Activated CD4-positive, alpha-beta T cell treated with anti-CD3 and anti-CD28 coated beads for 36 hours (primary cell): ENCODE measurements around the gene URGCP. TPM values are rescaled to one million over a fixed set of nuclear protein-coding genes. Genes with fewer than 3 reads are reported as not detected.
"Not testable (repeated sequence)": the region's sequence is repeated elsewhere in the genome, so short reads cannot be mapped to it uniquely, and the experiment has no call there.

ENCODE experiments used
- ATAC-seq: fragments of 200-7000 bp; cut with Tn5 transposase; one replicate; pipeline ENCODE4 v1.10.0; 2021; ENCODE audit warnings: mild to moderate bottlenecking, moderate library complexity
- CTCF ChIA-PET: fragments of 350-600 bp; sonication (Branson Sonifier 250); formaldehyde crosslinking; loops from one replicate; lab custom pipeline; 2021; ENCODE audit warnings: antibody characterized with exemption; lab: Charles Lee
- POLR2A ChIA-PET: fragments of 350-600 bp; sonication (Branson Sonifier 250); formaldehyde crosslinking; loops from one replicate; lab custom pipeline; 2021; ENCODE audit warnings: antibody characterized with exemption, inconsistent platforms; lab: Charles Lee
- DNase-seq: peaks from one replicate; pipeline ENCODE4 v3.0.0-alpha.2; 2020
- H3K27ac Mint-ChIP-seq: one replicate; pipeline ENCODE4 v1.8.0; 2021; ENCODE audit warnings: mixed read lengths
- H3K27me3 Mint-ChIP-seq: one replicate; pipeline ENCODE4 v1.8.0; 2021; ENCODE audit warnings: mixed read lengths
- H3K36me3 Mint-ChIP-seq: one replicate; pipeline ENCODE4 v1.8.0; 2021; ENCODE audit warnings: low read depth, mixed read lengths
- H3K4me1 Mint-ChIP-seq: one replicate; pipeline ENCODE4 v1.8.0; 2021; ENCODE audit warnings: mixed read lengths
- H3K4me3 Mint-ChIP-seq: one replicate; pipeline ENCODE4 v1.8.0; 2021; ENCODE audit warnings: mild to moderate bottlenecking, moderate library complexity, mixed read lengths
- H3K9me3 Mint-ChIP-seq: one replicate; pipeline ENCODE4 v1.8.0; 2021; ENCODE audit warnings: low read depth, mixed read lengths
- intact Hi-C, 2 experiments: fragments of 100-400 bp; cut with DNase I in 1 of 2; cut with micrococcal nuclease in 1 of 2; formaldehyde crosslinking; loops; one replicate each; pipeline versions ENCODE4 v1.14.2 to v1.15.1; 2022 to 2024; cut with DNase I, micrococcal nuclease
- total RNA-seq, 2 experiments: library from RNA; stranded (reverse); gene quantifications; one replicate each; pipeline ENCODE4 v1.2.3, GENCODE V29; 2021

Gene URGCP
- total RNA-seq, 2 experiments from 2014 or later, result 22.2 to 23.0 TPM

DNA sequence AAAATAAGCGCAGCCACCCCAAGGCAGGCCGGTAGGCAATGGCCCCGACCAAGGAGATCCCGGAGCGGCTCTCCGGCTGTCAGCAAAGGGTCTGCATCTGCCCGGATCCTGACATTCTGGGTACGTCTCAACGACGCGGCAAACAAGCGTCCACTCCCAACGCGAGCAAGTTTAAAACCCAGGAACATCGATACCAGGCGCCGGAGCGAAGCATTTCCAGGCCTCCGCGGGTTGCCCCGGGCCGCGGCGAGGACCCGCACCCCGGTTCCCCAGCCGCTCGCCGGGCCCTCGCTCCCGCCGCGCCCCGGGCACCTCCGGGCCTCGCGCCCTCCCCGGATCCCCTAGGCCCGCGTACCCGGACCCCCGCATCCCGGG is 453 bp downstream of the URGCP start:
- ChIA-PET CTCF (no interaction called here), POLR2A (no interaction called here)
- ATAC-seq (peak; percentile 30), DNase-seq (peak; percentile 49)
- H3K36me3 Mint-ChIP-seq, result peaks cover 4% of the 10 kb centered on the region
- peak overlapping the region; percentile 89 for H3K4me3 Mint-ChIP-seq
- intact Hi-C loops, result loop anchor here (1.0 to 5.0 kb wide), 4 partner anchors 20 to 176 kb away; partner anchors contain the start of genes MRPS24 (in 2 of the 2), POLM (in 1 of the 2) and UBE2D4 (in 1 of the 2)
- H3K4me1 Mint-ChIP-seq, result peaks cover 33% of the 10 kb centered on the region
- no peaks in the 10 kb centered on the region for H3K27me3 Mint-ChIP-seq
- H3K9me3 Mint-ChIP-seq, result no peaks in the 10 kb centered on the region
- peak overlapping the region; percentile 96 for H3K27ac Mint-ChIP-seq

DNA sequence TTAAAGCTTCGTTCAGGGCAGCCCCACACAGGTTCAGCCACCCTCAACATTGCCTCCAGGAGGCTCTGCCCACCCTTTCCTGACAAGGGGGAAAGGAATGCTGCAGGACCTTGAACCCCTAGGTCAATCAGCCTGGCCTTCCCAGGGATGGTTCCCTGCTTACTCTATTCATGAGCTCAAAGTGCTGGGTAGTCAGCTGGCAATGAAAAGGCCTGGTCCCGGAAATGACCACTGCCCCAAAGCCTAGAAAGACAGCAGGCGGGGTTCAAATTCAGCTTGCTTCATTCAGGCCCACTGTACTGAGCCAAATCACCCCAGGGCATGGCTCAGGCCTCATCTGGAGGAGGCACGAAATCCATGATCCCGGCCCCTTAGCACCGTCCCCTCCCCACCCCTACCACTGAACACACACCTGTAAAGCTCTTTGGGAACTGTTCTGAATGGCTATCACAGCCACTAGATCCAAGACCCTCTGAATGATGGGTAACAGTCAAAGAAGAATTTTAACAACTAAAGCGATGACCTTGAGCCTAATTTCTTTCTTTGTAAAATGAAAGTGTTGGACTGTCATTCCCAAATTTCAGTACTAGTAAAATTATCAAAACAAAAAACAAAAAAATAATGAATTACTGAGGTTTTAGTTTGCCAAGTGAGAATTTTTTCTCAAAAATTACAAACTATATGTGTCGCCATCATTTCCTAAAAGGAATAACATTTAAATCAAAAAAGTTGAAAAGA is 1.0 kb downstream of the URGCP start:
- Mint-ChIP-seq H3K36me3 (peaks cover 2% of the 10 kb centered on the region), H3K27me3 (no peaks in the 10 kb centered on the region), H3K9me3 (no peaks in the 10 kb centered on the region), H3K4me3 (peak overlapping the region; percentile 89), H3K27ac (peak overlapping the region; percentile 96), H3K4me1 (peaks cover 33% of the 10 kb centered on the region)
- ATAC-seq (no peak), DNase-seq (no peak)
- POLR2A ChIA-PET, result interaction anchor here (0.6 to 0.8 kb wide), 4 partner anchors 21 to 1002 kb away, joined by 3 to 6 read pairs (median 3); partner anchors contain the start of gene UBE2D4
- CTCF ChIA-PET, result interaction anchor here (1.1 kb wide), 1 partner anchor 11 kb away, joined by 3 read pairs; no protein-coding TSS in a partner anchor
- intact Hi-C loops, result loop anchor here (5.0 kb wide), 2 partner anchors 38 to 177 kb away; partner anchors contain the start of genes MRPS24 (in 1 of the 2) and POLM (in 1 of the 2)

DNA sequence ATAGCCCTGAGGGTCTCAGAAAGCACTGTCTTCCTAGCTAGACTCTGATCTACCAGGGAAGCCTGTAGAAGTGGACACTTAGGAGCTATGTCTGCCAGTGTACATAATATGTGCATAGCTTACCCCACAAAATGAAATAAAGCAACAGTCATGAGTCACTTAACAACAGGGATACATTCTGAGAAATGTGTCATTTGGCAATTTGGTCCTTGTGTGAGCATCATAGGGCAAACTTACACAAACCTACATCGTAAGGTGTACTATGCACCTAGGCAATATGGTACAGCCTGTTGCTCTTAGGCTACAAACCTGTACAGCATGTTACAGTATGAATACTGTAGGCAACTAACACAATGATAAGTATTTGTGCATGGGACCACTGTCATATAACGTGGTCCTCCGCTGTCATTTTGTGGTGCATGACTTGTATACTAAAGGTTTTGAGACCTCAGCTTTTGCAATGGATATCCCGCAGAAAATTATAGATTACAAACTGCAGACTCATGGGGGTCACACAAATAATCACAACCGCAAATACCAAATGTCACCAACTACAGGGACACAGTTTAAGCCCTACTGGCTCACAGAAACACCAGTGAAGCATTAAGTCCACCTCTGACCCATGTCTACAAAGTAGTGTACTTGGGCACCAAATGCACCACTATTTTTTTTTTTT is 1.7 kb downstream of the URGCP start:
- POLR2A ChIA-PET, result interaction anchor here (0.6 to 1.0 kb wide), 4 partner anchors 20 to 1001 kb away, joined by 3 to 11 read pairs (median 4); no protein-coding TSS in a partner anchor

DNA sequence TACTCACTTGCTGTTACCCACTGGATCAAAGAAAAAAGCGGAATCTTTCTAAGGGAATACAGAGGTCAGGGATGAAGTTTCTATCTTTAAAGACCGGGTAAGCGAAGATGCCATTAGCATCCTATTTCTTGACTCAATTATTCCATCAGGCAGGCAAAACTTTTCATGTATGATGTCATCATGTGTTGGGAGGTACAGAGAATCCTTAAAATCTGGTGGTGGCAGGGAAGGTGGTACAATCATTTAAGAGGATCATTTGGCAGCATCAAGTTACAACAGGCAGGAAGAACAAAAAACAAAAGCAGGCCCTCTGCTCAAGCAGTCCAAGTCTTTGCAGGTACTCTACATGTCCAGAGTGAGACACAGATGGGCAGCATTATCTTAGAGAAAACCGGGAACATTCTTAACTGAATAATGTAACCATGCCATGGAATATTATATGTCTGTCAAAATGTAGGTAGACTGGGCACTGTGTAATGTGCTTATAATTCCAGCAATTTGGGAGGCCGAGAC is 3.8 kb downstream of the URGCP start:
- no peak for ATAC-seq
- Mint-ChIP-seq H3K27me3 (no peaks in the 10 kb centered on the region), H3K4me3 (no peak overlapping the region), H3K4me1 (peaks cover 33% of the 10 kb centered on the region), H3K36me3 (peaks cover 2% of the 10 kb centered on the region), H3K9me3 (no peaks in the 10 kb centered on the region), H3K27ac (peak overlapping the region; percentile 1)
- POLR2A ChIA-PET, result interaction anchor here (0.5 to 0.7 kb wide), 2 partner anchors 231 to 1041 kb away, joined by 3 read pairs; no protein-coding TSS in a partner anchor
- no peak for DNase-seq
- CTCF ChIA-PET, result interaction anchor here (1.2 kb wide), 1 partner anchor 8 kb away, joined by 4 read pairs; no protein-coding TSS in a partner anchor
- intact Hi-C loops, result no loop called here

More for the DNA sequence above, 1.7 kb downstream of the URGCP start:
- Mint-ChIP-seq H3K27ac (no peak overlapping the region), H3K4me3 (peak overlapping the region; percentile 89), H3K36me3 (peaks cover 2% of the 10 kb centered on the region), H3K9me3 (no peaks in the 10 kb centered on the region), H3K4me1 (peaks cover 33% of the 10 kb centered on the region), H3K27me3 (no peaks in the 10 kb centered on the region)
- intact Hi-C loops, result loop anchor here (5.0 kb wide), 2 partner anchors 37 to 178 kb away; partner anchors contain the start of genes MRPS24 (in 1 of the 2) and POLM (in 1 of the 2)
- CTCF ChIA-PET, result interaction anchor here (0.8 to 1.2 kb wide), 5 partner anchors 12 to 65 kb away, joined by 3 to 4 read pairs (median 3); partner anchors contain the start of gene MRPS24
- DNase-seq, result no peak
- peak; percentile 66 for ATAC-seq

DNA sequence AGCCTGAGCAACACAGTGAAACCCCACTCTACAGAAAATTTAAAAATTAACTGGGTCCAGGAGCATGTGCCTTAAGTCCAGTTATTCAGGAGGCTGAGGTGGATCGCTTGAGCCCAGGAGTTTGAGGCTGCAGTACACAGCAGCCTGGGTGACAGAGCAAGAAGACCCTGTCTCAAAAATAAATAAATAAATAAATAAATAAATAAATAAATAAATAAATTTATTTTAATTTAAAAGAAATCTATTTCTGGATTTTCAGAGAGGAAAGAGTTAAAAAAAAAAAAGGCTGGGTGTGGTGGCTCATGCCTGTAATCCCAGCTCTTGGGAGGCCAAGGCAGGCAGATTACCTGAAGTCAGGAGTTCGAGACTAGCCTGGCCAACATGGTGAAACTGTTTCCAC is 7.8 kb downstream of the URGCP start:
- H3K9me3 Mint-ChIP-seq, H3K27me3 Mint-ChIP-seq, POLR2A ChIA-PET, intact Hi-C loops, H3K4me3 Mint-ChIP-seq, H3K27ac Mint-ChIP-seq, CTCF ChIA-PET, DNase-seq, ATAC-seq: not testable (repeated sequence)
- Mint-ChIP-seq H3K36me3 (peaks cover 14% of the 10 kb centered on the region), H3K4me1 (peaks cover 26% of the 10 kb centered on the region)

DNA sequence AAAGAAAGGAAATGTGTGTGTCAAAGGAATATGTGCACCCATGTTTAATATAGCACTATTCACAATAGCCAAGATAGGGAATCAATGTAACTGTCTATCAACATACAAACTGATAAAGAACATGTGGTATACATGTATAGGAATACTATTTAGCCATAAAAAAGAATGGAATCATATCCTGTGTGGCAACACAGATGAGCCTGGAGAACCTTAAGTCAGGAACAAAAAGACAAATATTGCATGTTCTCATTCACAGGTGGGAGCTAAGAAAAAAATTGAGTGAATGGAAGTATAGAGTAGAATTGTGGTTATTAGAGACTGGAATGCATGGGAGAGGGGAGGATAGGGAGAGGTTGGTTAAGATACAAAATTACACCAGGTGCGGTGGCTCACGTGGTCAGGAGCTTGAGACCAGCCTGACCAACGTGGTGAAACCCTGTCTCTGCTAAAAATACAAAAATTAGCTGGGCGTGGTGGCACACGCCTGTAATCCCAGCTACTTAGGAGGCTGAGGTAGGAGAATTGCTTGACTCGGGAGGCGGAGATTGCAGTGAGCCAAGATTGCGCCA is 10.5 kb downstream of the URGCP start:
- peaks cover 29% of the 10 kb centered on the region for H3K4me1 Mint-ChIP-seq
- H3K27ac Mint-ChIP-seq, result no peak overlapping the region
- intact Hi-C loops, result no loop called here
- DNase-seq (no peak), ATAC-seq (no peak)
- peaks cover 2% of the 10 kb centered on the region for H3K9me3 Mint-ChIP-seq
- H3K36me3 Mint-ChIP-seq, result peaks cover 14% of the 10 kb centered on the region
- ChIA-PET POLR2A (no interaction called here), CTCF (no interaction called here)
- H3K4me3 Mint-ChIP-seq, result no peak overlapping the region
- H3K27me3 Mint-ChIP-seq, result no peaks in the 10 kb centered on the region

DNA sequence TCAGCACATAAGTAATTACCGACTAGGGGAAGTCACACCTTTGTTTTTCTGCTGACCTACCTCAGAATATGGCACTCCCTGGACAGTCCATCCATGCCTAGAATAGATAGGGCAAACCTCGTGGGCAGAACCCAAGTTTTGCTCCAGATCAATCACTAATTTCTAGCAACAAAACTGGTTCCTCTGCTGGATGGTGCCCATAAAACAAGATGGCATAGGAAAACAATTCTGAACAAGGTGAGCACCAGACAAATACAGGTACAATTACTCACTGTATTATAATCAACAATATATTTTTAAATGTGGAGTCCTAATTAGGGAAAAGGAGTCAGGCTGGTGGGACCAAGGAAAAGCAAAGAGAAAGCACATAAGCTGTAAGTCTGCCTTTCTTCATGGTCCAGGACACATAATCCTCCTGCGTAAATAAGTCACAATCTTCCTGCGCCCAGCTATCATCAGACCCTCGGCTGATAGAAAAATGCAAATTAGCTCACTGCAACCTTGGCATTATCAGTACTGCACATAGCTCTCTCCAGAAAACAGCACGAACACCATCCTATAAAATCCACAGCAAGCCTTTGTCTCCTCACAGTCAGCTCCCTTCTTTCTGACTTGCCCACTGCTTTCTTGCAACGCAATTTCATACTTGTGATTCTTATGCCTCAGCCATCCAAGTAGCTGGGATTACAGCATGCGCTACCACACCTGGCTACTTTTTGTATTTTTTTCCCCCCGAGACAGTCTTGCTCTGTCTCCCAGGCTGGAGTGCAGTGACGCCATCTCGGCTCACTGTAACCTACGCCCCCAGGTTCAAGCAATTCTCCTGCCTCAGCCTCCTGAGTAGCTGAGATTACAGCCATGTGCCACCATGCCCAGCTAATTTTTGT is 15.1 kb downstream of the URGCP start:
- DNase-seq, result no peak
- ChIA-PET CTCF (interaction anchor here (0.6 to 1.5 kb wide), 5 partner anchors 10 to 1256 kb away, joined by 3 to 4 read pairs (median 4); no protein-coding TSS in a partner anchor), POLR2A (interaction anchor here (0.5 kb wide), 1 partner anchor 142 kb away, joined by 3 read pairs; no protein-coding TSS in a partner anchor)

DNA sequence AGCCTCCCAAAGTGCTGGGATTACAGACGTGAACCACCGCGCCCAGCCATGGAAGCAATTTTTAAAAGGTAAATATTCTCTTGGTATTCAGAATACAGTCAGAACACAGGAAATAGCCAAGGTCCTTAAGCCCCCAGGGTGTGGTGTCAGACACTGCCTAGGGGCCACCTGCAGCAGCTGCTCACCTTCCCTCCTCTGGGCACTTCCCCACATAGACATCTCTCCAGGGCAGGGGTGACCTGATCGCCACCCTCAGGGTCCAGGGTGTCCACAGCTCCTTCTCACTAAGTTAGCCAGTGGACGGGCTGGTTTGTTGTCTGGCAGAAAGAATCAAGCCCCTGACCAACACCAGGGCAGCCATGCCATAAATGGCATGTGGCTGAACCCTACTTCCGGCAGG is 15.9 kb downstream of the URGCP start:
- ATAC-seq (no peak), DNase-seq (no peak)
- H3K36me3 Mint-ChIP-seq, result peaks cover 8% of the 10 kb centered on the region
- POLR2A ChIA-PET, result no interaction called here
- no peaks in the 10 kb centered on the region for H3K27me3 Mint-ChIP-seq
- CTCF ChIA-PET, result interaction anchor here (0.6 to 1.5 kb wide), 3 partner anchors 11 to 1257 kb away, joined by 3 to 4 read pairs (median 3); no protein-coding TSS in a partner anchor
- H3K9me3 Mint-ChIP-seq, result no peaks in the 10 kb centered on the region
- intact Hi-C loops, result no loop called here
- H3K4me3 Mint-ChIP-seq, result no peak overlapping the region
- H3K27ac Mint-ChIP-seq, result no peak overlapping the region
- H3K4me1 Mint-ChIP-seq, result peaks cover 47% of the 10 kb centered on the region

More for the DNA sequence above, 15.1 kb downstream of the URGCP start:
- Mint-ChIP-seq H3K27me3 (no peaks in the 10 kb centered on the region), H3K4me3 (no peak overlapping the region), H3K27ac (peak overlapping the region; percentile 23), H3K36me3 (peaks cover 14% of the 10 kb centered on the region), H3K9me3 (peaks cover 2% of the 10 kb centered on the region), H3K4me1 (peaks cover 48% of the 10 kb centered on the region)
- no peak for ATAC-seq
- intact Hi-C loops, result no loop called here

DNA sequence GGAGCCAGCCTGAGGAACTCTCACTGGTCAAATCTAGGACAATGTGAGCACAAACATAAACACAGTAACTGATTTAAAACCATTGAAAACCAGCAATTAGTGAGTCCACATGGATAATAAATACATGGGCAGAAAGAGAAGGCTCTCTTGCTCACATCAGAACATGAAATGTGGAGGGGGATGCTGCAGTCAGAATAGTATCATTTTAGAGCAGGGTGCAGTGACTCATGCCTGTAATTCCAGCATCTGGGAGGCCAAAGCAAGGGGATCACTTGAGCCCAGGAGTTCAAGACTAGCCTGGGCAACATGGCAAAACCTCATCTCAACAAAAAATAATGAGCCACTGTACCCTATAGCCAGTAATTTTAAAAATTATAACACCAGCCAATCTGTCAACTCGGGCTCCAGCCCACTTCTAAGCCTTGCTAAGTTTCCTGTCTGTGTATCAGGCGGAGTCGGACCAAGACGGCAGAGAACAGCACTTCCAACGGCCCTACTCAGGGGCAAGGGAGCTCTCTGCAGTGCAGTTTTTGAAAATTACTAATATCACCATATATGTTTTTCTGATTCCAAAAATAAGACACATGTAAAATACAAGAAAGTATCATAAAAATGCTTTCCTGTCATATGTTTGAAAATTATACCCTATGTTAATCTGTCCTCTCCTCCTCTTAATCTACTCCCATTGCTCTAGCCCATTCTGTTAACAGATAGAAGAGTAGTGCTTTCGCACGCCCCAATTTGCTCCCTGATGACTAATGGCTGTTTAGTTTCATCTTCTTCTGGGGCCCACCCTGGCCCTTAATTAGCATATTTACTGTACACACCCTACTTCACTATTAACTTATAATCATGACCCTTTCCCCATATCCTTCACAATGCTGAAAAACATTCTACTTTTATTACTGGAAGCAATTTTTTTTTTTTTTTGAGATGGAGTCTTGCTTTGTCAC is 17.1 kb downstream of the URGCP start:
- DNase-seq (peak; percentile 41), ATAC-seq (peak; percentile 86)
- H3K27me3 Mint-ChIP-seq, result no peaks in the 10 kb centered on the region
- intact Hi-C loops, result no loop called here
- CTCF ChIA-PET, result interaction anchor here (0.7 kb wide), 1 partner anchor 12 kb away, joined by 3 read pairs; no protein-coding TSS in a partner anchor
- H3K4me1 Mint-ChIP-seq, result peaks cover 40% of the 10 kb centered on the region
- no peak overlapping the region for H3K4me3 Mint-ChIP-seq
- H3K9me3 Mint-ChIP-seq, result no peaks in the 10 kb centered on the region
- peaks cover 4% of the 10 kb centered on the region for H3K36me3 Mint-ChIP-seq
- POLR2A ChIA-PET, result no interaction called here
- peak overlapping the region; percentile 13 for H3K27ac Mint-ChIP-seq
